RCC 7860 (cell line): Measurements from ENCODE around the gene LRRK1.

Experiments
- DNase-seq: peaks from one replicate; pipeline ENCODE4 v3.0.0-alpha.2; 2015; ENCODE audit warnings: low spot score
- FAIRE-seq: peaks from 2 replicates; lab custom pipeline; 2012; peaks lifted over from hg19 to GRCh38; lab: Jason Lieb, UNC

LRRK1 gene

DNA sequence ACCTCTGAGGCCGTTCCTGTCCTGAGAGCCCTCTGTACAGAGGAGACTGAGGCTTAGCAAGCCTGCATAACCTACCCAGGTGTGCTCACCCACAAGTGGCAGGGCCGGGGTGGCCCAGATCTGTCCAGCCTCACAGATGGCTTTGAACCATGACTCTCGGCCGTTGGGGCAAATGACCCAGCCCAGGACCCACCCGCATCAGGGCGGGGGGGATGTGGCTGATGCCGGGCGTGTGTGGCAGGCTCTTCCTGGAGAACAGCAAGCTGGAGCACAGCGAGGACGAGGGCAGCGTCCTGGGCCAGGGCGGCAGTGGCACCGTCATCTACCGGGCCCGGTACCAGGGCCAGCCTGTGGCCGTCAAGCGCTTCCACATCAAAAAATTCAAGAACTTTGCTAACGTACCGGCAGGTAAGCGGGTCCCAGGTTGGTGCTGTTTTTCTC is 133.5 kb downstream of the LRRK1 start:
- FAIRE-seq (no peak), DNase-seq (no peak)

DNA sequence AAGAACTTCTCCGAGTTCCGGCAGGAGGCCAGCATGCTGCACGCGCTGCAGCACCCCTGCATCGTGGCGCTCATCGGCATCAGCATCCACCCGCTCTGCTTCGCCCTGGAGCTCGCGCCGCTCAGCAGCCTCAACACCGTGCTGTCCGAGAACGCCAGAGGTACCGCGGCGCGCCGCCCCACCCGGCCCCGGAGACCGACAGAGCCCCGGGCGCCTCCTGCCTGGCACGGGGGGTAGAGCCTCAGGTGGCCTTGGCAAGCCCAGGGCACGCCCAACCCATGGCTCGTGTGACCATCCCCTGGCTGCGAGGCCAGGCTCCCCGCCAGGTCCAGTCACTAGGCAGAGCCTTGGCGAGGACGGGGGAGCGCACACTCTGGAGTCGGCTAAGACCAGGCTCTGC is 134.1 kb downstream of the LRRK1 start:
- no peak for DNase-seq
- FAIRE-seq: no peak

DNA sequence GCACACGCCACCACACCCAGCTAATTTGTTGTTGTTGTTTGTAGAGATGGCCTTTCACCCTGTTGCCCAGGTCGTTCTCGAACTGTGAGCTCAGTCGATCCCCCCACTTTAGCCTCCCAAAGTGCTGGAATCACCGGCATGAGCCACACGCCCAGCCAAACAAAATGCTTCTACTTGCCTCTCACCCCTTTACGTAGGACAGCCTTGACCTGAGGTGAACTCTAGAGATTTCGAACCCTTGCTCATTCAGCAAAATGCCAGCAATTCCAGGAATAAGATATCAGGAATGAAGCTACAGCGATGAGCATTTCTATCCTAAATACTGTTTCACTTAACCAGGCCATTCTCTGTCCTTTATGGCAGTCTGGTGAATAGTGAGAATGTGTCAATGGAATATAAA is 135.0 kb downstream of the LRRK1 start:
- DNase-seq (no peak), FAIRE-seq (no peak)

DNA sequence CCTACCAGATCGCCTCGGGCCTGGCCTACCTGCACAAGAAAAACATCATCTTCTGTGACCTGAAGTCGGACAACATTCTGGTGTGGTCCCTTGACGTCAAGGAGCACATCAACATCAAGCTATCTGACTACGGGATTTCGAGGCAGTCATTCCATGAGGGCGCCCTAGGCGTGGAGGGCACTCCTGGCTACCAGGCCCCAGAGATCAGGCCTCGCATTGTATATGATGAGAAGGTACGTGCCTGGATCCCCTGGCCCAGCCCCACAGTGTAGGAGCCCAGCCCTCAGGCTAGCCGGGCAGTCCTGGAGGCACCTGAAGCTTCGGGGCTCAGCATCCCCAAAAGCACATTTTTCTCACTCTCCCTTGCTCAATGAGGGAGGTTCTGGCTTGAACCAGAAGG is 135.8 kb downstream of the LRRK1 start:
- DNase-seq: no peak

DNA sequence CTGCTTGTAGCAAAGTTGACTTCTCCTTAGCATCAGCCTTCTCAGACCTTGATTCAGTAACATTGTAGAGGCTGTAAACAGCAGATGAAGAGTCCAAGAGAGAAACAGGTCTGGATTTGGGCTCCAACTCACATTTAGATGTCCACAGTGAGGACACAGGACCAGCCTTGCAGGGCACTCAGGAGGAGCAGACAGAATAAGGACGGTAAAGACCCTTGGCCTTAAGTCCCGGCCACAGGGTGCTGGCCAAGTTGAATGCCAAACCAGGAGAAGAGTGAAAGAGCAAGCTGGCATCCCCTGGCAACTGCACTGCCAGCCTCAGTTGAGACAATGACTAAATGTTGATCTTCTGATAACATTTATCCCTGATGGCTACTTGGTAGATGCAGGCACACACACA is 136.3 kb downstream of the LRRK1 start:
- DNase-seq: no peak
- FAIRE-seq: no peak

More for the DNA sequence above, 135.8 kb downstream of the LRRK1 start:
- no peak for FAIRE-seq

DNA sequence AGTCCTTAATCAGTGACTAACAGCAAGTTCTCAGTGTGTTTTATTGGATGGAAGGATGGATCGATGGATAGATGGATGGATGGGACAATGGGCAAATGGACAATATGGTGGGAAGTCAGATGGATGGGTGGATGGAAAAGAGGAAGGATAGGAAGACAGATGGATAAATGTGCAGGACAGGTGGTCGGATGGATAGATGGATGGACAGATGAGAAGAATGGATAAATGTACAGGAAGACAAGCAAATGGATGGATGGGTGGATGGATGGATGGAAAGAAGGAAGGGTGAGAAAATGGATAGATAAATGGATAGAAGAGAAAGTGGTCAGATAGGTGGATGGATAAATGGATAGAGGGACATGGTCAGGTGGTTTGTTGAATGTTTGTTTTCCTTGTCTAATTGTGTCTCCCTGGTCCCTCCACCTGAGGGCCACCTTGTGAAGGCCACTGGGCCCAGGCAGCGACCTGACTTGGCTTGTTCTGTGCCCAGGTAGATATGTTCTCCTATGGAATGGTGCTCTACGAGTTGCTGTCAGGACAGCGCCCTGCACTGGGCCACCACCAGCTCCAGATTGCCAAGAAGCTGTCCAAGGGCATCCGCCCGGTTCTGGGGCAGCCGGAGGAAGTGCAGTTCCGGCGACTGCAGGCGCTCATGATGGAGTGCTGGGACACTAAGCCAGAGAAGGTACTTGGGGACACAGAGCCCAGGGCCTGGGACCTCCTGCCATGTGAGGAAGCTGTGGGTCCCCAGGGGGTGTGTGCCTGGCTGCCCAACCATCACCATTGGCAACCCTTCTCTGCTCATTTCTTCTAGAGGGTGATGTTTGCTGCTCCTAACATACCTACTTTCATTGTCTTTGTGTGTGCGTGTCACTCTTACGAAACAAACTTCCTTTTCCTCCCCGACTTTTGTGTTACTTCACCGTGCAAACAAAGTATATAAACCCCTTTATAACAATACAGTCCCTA is 137.5 kb downstream of the LRRK1 start:
- FAIRE-seq (no peak), DNase-seq (no peak)

DNA sequence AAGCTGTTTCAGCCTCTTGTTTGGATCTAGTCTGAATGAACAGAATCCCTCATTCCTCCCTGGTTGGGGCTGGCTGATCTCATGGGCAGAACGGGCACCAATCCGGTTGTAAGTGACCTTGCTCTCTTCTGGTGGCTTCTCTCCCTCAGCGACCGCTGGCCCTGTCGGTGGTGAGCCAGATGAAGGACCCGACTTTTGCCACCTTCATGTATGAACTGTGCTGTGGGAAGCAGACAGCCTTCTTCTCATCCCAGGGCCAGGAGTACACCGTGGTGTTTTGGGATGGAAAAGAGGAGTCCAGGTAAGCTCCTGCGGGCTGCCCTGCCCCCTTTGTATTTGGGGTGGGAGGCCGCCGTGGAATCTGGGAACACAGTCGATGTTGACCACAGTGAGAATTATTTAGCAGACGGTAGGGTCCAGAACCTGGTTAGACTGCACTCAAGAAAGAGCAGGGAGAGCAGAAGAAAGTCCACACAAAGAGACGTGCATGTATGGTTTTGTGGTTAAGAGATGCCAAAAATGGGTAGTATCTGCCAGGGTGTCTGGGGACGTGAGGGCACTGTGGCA is 138.8 kb downstream of the LRRK1 start:
- no peak for DNase-seq
- no peak for FAIRE-seq

DNA sequence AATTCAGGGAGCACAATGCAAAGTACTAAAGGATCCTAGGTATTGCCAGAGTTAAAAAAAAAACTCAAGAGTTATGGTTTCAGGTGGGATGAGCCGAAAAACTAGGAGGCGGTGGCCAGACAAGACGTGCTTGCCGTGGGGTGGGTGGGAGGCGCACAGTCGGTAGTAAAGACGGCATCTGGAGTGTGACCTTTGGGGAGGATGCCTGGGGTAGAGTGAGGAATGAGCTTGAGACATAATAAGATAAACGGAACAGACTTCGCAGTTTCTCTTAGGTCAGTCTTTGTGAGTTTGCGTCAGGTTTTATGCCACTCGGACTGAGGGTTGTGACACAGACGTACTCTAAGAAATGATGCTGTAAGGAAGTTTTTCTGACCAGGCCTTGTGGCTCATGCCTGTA is 139.6 kb downstream of the LRRK1 start:
- no peak for FAIRE-seq
- no peak for DNase-seq

DNA sequence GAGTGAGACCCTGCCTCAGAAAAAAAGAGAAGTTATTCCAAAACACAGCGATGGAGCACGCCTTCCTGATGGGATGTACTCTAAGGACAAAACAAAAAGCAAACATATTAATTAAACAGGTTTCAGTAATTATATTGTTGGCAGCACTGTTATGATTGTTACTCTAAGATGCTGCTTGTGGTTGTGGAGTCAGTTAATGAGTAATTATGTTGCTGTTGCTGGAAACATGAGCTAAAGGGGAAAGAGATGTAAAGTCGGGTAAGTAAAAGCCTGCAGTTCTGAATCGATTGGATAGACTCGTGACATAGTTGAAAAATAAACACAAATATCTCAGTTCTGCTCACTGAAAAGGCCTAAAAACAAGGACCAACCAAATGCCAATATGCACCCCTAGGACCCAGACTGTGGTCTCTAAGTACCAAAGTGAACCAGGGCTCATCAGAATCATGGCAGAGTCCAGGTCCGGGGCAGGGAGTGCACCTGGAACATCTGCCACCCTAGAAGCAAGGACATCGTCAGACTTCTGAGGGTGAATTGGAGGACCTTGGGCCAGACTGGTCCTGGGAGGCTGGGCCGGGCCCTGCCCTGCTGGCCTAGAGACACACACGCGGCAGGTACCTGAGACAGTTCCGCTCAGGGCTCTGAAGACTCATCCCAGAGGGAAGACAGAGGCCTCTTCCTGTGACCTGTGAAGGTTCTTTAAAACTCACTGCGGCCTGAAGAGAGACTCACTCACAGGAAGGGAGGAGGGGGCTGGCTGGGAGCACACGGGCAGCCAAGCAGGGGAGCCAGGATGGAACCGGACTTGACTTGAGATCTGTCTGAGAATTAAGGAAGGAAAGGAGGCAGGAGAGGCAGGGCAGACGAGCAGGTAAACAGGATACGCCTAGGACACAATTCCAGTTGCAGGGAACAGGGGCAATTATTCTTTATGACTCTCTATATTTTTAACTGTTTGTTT is 140.5 kb downstream of the LRRK1 start:
- FAIRE-seq (no peak), DNase-seq (no peak)

DNA sequence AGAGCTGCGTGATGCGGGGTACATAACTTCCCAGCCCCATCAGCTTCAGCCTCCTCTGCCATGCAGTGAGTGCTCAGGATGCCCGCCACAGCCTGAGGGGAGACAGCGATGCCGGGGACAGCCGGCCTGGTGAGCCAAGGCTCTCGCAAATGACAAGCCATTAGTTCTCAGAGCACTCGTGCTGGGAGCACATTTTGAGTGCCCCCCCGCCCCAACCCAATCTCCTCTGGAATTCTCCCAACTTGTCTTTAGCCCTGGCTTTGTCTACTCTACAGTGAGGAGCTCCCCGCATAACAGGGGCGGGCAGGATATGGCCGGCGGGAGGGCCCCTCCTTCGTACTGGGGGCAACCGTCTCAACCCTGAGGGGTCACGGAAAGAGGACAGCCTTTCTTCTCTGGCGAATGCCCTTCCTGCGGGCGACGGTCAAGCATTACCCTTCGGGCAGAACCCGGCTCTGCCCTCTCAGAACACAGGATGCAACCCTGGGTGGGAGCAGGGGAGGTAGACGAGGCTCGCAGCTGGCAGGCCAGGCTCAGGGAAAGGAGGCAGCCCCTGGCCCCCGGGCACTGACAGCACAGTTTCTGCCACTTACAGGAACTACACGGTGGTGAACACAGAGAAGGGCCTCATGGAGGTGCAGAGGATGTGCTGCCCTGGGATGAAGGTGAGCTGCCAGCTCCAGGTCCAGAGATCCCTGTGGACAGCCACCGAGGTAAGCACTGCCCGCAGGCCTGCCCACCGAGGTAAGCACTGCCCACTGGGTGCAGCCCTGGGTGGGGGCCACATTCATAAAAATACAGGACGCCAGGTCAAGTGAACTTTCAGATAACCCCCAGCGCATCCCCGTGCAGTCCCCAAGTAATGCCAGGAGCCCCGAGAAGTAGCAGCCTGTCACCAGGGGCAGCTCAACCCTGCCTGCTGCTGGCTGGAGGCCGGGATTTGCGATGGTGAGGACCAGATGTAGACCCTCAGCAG is 141.7 kb downstream of the LRRK1 start:
- DNase-seq: no peak
- no peak for FAIRE-seq

DNA sequence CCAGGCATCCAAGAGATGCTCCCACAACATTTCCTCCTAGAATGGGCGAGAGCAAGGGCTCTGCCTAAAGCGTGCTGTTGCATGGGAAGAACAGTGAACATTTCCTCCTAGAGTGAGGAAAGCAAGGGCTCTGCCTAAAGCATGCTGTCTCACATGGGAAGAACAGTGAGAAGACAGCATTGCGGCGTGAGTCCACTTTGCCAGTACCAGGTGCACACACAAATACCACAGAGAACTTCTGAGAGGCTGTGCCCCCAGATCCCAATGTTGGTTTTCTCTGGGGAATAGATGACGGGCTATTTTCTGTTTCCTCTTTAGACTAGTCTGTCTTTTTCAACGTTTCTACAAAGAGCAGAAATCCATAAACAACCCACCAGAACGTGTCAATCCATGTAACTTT is 142.9 kb downstream of the LRRK1 start:
- no peak for DNase-seq
- FAIRE-seq: no peak

DNA sequence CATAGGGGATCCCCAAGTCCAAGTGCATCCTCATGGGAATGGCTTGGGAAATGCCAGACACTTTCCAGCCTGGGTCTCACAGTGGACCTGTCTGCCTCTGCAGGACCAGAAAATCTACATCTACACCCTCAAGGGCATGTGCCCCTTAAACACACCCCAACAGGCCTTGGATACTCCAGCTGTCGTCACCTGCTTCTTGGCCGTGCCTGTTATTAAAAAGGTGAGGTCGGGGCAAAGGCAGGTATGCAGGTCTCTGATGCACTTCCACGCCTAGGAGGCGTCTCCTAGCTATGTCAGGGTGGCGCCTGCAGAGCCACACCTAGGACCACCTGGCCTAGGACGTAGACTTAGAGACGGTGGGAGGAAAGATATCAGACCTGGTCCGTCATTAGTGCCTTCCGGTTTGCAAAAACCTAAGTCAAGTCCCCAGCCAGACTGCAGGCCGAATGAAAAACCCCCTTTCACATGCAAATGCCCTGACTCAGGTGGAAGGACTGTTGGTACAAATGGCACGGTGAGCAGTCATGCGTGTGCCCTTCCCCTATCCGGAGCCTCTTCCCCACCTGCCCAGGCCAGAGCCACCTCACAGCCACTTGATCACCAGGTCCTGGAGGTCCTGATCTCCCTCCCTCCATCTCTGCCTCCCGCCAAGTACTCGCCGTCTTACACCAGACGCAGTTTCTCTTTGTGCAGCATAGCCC is 143.5 kb downstream of the LRRK1 start:
- DNase-seq: no peak
- FAIRE-seq: no peak

DNA sequence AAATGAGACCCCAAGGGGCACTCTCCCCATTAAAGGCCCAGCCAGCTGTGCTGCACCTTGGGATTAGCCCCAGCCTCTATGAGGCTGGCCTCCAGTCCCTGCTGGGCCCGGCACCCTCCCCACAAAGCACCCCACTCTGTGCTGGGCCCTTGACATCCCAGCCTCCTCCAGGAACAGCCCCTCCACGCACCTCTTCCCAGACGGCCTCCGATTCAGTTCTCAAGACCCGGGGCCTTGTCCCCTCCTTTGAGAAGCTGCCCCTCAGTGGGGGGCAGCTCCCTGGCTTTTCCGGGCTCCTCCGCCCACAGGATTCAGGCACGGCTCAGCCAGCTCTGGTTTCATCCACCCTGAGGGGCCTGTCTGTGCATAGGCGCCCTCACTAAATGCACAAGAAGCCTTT is 144.1 kb downstream of the LRRK1 start:
- no peak for FAIRE-seq
- no peak for DNase-seq

DNA sequence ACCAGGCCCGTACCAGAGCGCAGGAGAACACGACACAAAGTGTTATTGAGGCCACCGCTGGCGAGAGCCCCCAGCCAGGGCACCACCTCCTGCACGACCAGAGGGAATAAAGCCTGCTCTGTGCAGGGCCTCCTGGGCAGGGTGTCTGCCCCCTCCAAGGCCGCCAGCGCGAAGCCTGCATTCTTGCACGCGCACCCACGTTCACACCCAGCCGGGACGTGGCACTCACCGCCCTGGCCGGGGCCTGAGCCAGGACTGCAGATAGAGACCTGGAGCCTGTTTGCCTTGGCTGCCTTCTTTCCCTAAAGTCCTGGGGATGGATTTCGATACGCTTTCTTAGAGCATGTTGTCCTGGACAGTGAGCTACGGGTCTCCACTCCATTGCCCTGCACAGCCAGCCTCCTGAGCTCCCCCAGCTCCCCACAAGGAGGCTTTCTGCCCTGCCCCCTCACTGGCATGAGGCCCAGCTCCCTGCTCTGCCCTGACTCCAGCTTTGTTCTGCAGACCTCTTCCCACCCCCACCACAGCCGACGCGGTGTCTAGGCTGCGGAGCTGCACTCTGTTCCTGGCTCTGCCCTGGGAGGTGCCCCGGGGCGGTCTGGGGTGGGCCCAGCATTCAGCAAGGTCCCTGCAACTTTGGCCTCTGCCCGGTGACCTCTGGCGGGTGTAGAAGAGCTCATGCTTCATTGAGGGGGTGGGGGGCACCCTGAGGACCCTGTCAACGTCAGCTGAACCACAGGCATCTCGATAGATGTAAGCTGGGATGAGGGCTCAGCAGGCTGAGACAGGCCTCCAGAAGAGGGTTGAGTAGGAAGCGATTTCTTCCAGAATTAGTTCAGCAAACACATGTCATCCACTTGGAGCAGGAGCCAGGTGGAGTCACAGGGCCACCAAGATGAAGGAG is 145.0 kb downstream of the LRRK1 start:
- FAIRE-seq (no peak), DNase-seq (no peak)

DNA sequence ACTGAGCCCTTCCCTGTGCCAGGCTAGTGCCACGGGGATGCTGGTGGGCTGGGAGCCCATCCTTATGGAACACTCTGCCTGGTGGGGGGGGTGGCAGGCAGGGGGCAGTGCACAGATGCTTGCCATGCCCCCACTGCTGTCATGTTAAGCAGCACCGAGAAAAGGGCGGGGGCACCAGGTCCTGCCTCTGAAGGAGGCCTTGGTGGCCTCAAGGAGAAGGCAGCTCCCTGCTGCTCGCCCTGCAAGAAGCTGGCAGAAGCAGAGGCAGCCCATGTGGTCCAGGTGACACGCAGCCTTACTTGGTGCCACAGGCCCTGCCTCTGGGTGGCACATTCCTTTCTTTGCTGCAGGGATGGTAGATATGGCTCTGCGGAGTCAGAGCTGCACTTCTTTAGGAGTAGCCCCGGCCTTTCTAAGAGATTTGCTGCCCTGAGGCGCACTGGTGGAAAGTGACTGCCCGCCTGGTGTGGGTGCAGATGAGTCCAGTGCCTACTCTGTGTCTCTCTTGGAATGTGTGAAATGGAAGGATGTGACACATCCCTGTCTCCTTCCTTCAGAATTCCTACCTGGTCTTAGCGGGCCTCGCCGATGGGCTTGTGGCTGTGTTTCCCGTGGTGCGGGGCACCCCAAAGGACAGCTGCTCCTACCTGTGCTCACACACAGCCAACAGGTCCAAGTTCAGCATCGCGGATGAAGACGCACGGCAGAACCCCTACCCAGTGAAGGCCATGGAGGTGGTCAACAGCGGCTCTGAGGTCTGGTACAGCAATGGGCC is 145.8 kb downstream of the LRRK1 start:
- DNase-seq (no peak), FAIRE-seq (no peak)

DNA sequence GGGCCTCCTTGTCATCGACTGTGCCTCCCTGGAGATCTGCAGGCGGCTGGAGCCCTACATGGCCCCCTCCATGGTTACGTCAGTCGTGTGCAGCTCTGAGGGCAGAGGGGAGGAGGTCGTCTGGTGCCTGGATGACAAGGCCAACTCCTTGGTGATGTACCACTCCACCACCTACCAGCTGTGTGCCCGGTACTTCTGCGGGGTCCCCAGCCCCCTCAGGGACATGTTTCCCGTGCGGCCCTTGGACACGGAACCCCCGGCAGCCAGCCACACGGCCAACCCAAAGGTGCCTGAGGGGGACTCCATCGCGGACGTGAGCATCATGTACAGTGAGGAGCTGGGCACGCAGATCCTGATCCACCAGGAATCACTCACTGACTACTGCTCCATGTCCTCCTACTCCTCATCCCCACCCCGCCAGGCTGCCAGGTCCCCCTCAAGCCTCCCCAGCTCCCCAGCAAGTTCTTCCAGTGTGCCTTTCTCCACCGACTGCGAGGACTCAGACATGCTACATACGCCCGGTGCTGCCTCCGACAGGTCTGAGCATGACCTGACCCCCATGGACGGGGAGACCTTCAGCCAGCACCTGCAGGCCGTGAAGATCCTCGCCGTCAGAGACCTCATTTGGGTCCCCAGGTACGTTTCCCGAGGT is 146.5 kb downstream of the LRRK1 start:
- no peak for DNase-seq
- FAIRE-seq: no peak
